PC-3 (cell line): Measurements from ENCODE around the gene ST14. TPM values are rescaled to one million over a fixed set of nuclear protein-coding genes. Genes with fewer than 3 reads are reported as not detected.

Experiments used
- ATAC-seq: fragments of 200-7000 bp; cut with Tn5 transposase; 2 replicates; pipeline ENCODE4 v1.9.1; 2020; ENCODE audit warnings: mild to moderate bottlenecking, moderate library complexity
- BruUV-seq: library from RNA; stranded (reverse); fragments of 400-500 nt; replicated peaks from 2 replicates; lab custom pipeline; 2021; lab: Mats Ljungman, UMichigan
- CTCF ChIA-PET: fragments of 300-600 bp; sonication (Branson Sonifier 250); formaldehyde crosslinking; loops from one replicate; lab custom pipeline; 2022; ENCODE audit warnings: antibody characterized with exemption; lab: Charles Lee
- POLR2A ChIA-PET: fragments of 300-600 bp; sonication (Branson Sonifier 250); formaldehyde crosslinking; loops from one replicate; lab custom pipeline; 2022; ENCODE audit warnings: antibody characterized with exemption; ENCODE audit not compliant: unreplicated experiment; lab: Charles Lee
- DNase-seq: peaks from one replicate; pipeline ENCODE4 v3.0.0-alpha.2; 2015
- H2AFZ ChIP-seq: fragments of 300-600 bp; sonication (generic); 2 replicates; pipeline ENCODE4 v1.6.0; 2016; ENCODE audit warnings: antibody characterized with exemption, low read length
- H3F3A ChIP-seq: fragments of 300-600 bp; sonication (generic); one replicate; pipeline ENCODE4 v1.6.0; 2017; ENCODE audit warnings: antibody characterized with exemption, low read length, control low read depth, mild to moderate bottlenecking; ENCODE audit not compliant: unreplicated experiment
- H3K27ac ChIP-seq: fragments of 300-600 bp; sonication (generic); 2 replicates; pipeline ENCODE4 v1.5.1; 2016; ENCODE audit warnings: mild to moderate bottlenecking, low read length
- H3K27me3 ChIP-seq: fragments of 300-600 bp; sonication (generic); 2 replicates; pipeline ENCODE4 v1.6.1; 2016; ENCODE audit warnings: low read length, mixed read lengths
- H3K36me3 ChIP-seq: fragments of 300-600 bp; sonication (generic); 2 replicates; pipeline ENCODE4 v1.6.1; 2016; ENCODE audit warnings: low read depth, mixed run types, low read length, mixed read lengths
- H3K4me1 ChIP-seq: fragments of 300-600 bp; sonication (generic); 2 replicates; pipeline ENCODE4 v1.5.1; 2016; ENCODE audit warnings: low read length; ENCODE audit not compliant: insufficient read depth
- H3K4me2 ChIP-seq: fragments of 300-600 bp; sonication (generic); 2 replicates; pipeline ENCODE4 v1.6.0; 2016; ENCODE audit warnings: low read length
- H3K4me3 ChIP-seq: fragments of 300-600 bp; sonication (generic); 2 replicates; pipeline ENCODE4 v1.5.1; 2016; ENCODE audit warnings: mild to moderate bottlenecking, low read length, mixed read lengths
- H3K79me2 ChIP-seq: fragments of 300-600 bp; sonication (generic); 2 replicates; pipeline ENCODE4 v1.6.1; 2017; ENCODE audit warnings: low read length, mixed read lengths
- H3K9ac ChIP-seq: fragments of 300-600 bp; sonication (generic); 2 replicates; pipeline ENCODE4 v1.6.0; 2016; ENCODE audit warnings: mild to moderate bottlenecking, low read length
- H3K9me2 ChIP-seq: fragments of 300-600 bp; sonication (generic); replicated peaks from 2 replicates; pipeline ENCODE4 v1.6.1; 2016; ENCODE audit warnings: mixed run types, low read length, mixed read lengths
- H3K9me3 ChIP-seq: fragments of 300-600 bp; sonication (generic); 2 replicates; pipeline ENCODE4 v1.6.1; 2016; ENCODE audit warnings: low read length, mixed read lengths
- H4K20me1 ChIP-seq: fragments of 300-600 bp; sonication (generic); 2 replicates; pipeline ENCODE4 v1.6.1; 2016; ENCODE audit warnings: low read length, mixed read lengths
- CTCF ChIP-seq: fragments of 300-600 bp; sonication (generic); conservative IDR thresholded peaks from 2 replicates; pipeline ENCODE4 v1.5.1; 2017; ENCODE audit warnings: antibody characterized with exemption, low read depth, mild to moderate bottlenecking, low read length
- EZH2 ChIP-seq: fragments of 300-600 bp; sonication (generic); IDR thresholded peaks from one replicate; pipeline ENCODE4 v1.6.1; 2017; ENCODE audit warnings: antibody characterized with exemption, mild to moderate bottlenecking, low read length; ENCODE audit not compliant: unreplicated experiment
- EZH2phosphoT487 ChIP-seq: fragments of 300-600 bp; sonication (generic); IDR thresholded peaks from 2 replicates; pipeline ENCODE4 v1.6.1; 2018; ENCODE audit warnings: mild to moderate bottlenecking, antibody characterized with exemption, low read length, borderline replicate concordance
- intact Hi-C: fragments of 100-400 bp; cut with micrococcal nuclease; formaldehyde crosslinking; loops from 2 replicates; pipeline ENCODE4 v1.9.0; 2023
- total RNA-seq: library from RNA; depleted of rRNA; stranded (reverse); fragments of >200 nt; gene quantifications from 2 replicates; pipeline ENCODE4 v1.2.3, GENCODE V29; 2014

Gene ST14
- total RNA-seq, 1 experiment from 2014 or later = 231 TPM

GRCh38 chr11:130216591-130217132 lies 57.1 kb downstream of the ST14 start:
- H4K20me1 ChIP-seq = no peaks in the 10 kb centered on the region
- no peaks in the 10 kb centered on the region for H3K9me3 ChIP-seq
- no TSS peak for BruUV-seq
- TF ChIP-seq EZH2phosphoT487 (no peak), CTCF (no peak), EZH2 (no peak)
- H3K4me2 ChIP-seq = no peak overlapping the region
- H3K4me1 ChIP-seq = no peaks in the 10 kb centered on the region; the same call in 1 of the 2 replicates
- no peak overlapping the region for H3K4me3 ChIP-seq
- H3K27me3 ChIP-seq = no peaks in the 10 kb centered on the region
- ATAC-seq (no peak), DNase-seq (no peak)
- H3F3A ChIP-seq = no peaks in the 10 kb centered on the region
- intact Hi-C loops = loop anchor here (10.0 kb wide), 1 partner anchor 98 kb away; the partner anchor contains the start of gene ZBTB44
- H2AFZ ChIP-seq = no peak overlapping the region
- H3K79me2 ChIP-seq = no peaks in the 10 kb centered on the region
- H3K9ac ChIP-seq = no peak overlapping the region
- no peaks in the 10 kb centered on the region for H3K36me3 ChIP-seq
- no peaks in the 10 kb centered on the region for H3K9me2 ChIP-seq
- CTCF ChIA-PET = interaction anchor here (0.6 kb wide), 1 partner anchor 692 kb away, joined by 4 read pairs; no protein-coding TSS in a partner anchor
- H3K27ac ChIP-seq = no peak overlapping the region
- POLR2A ChIA-PET = no interaction called here

GRCh38 chr11:130217133-130218031 lies 57.8 kb downstream of the ST14 start:
- no peak overlapping the region for H3K4me3 ChIP-seq
- no peaks in the 10 kb centered on the region for H3K27me3 ChIP-seq
- H3K9me3 ChIP-seq = no peaks in the 10 kb centered on the region
- no peak overlapping the region for H3K9ac ChIP-seq
- H3K9me2 ChIP-seq = no peaks in the 10 kb centered on the region
- no peak for ATAC-seq
- intact Hi-C loops = loop anchor here (10.0 kb wide), 1 partner anchor 97 kb away; the partner anchor contains the start of gene ZBTB44
- no peaks in the 10 kb centered on the region for H4K20me1 ChIP-seq
- H3K4me1 ChIP-seq = no peaks in the 10 kb centered on the region; the same call in 1 of the 2 replicates
- ChIA-PET POLR2A (no interaction called here), CTCF (interaction anchor here (0.7 kb wide), 1 partner anchor 190 kb away, joined by 3 read pairs; no protein-coding TSS in a partner anchor)
- TF ChIP-seq CTCF = no peak
- no peak overlapping the region for H2AFZ ChIP-seq
- no peak overlapping the region for H3K27ac ChIP-seq
- no TSS peak for BruUV-seq
- no peaks in the 10 kb centered on the region for H3K36me3 ChIP-seq
- H3K4me2 ChIP-seq = no peak overlapping the region
- H3F3A ChIP-seq = no peaks in the 10 kb centered on the region
- DNase-seq = no peak
- H3K79me2 ChIP-seq = no peaks in the 10 kb centered on the region
